ENCODE results near the gene TMEM38A.
"Not testable (repeated sequence)": the region's sequence is repeated elsewhere in the genome, so short reads cannot be mapped to it uniquely, and the experiment has no call there.

TMEM38A gene

GRCh38 chr19:16650821-16651220, 10.1 kb upstream of the TMEM38A start:
- Mint-ChIP-seq H3K27me3 (no peaks in the 10 kb centered on the region), H3K27ac (peak overlapping the region; percentile 14), H3K4me3 (no peak overlapping the region), H3K4me1 (peaks cover 11 to 31% of the 10 kb centered on the region in 2 donors), H3K36me3 (peaks cover 40 to 53% of the 10 kb centered on the region in 2 donors), H3K9me3 (peaks cover 0 to 4% of the 10 kb centered on the region in 2 donors)
- ATAC-seq (replicated peaks) (no peak), DNase-seq (no peak)

DNA sequence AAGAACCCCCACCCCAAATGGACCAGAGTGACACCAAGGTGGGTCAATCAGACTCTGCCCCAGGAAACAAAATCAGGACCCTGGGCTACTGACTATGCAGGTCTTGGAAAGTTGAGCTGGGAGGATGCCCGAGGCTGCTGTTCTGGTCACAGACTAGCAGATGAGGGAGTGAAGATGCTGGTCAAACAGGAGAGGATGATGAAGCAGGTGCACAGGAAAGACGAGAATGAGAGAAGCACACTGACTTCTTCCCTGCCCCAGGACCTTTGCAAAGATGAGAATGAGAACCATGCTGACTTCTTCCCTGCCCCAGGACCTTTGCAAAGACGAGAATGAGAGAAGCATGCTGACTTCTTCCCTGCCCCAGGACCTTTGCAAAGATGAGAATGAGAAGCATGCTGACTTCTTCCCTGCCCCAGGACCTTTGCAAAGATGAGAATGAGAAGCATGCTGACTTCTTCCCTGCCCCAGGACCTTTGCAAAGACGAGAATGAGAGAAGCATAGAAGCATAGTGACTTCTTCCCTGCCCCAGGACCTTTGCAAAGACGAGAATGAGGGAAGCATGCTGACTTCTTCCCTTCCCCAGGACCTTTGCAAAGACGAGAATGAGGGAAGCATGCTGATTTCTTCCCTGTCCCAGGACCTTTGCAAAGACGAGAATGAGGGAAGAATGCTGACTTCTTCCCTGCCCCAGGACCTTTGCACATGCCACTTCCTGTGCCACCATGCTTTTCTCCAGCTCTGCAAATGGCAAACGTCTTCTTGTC, 9.3 kb upstream of the TMEM38A start:
- H3K4me3 Mint-ChIP-seq; H3K9me3 Mint-ChIP-seq; H3K27me3 Mint-ChIP-seq; DNase-seq; ATAC-seq (replicated peaks): not testable (repeated sequence)
- Mint-ChIP-seq H3K27ac (peak overlapping the region; percentile 38), H3K36me3 (peaks cover 47 to 60% of the 10 kb centered on the region in 2 donors), H3K4me1 (peaks cover 13 to 37% of the 10 kb centered on the region in 2 donors)

DNA sequence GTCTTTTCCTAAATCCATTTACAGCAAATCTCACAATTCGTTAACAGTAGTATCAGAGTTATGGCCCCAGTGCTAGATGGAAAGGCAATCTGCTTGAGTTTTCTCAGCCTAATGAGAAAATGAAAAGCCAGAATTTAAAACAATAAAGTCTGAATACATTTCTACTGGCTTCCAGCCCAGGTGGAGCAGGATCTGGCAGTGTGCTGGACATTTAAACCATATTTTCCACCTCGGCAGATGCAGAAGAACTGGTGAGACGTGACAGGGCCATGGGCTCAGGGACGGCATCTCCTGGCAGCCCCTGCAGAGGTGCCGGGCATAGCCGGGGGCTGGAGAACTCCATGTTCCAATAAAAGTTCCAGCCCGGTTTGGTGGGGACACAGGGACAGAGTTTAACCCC, 8.1 kb upstream of the TMEM38A start:
- Mint-ChIP-seq H3K27ac (peak overlapping the region; percentile 42), H3K4me1 (peaks cover 18 to 47% of the 10 kb centered on the region in 2 donors), H3K4me3 (no peak overlapping the region), H3K27me3 (no peaks in the 10 kb centered on the region), H3K36me3 (peaks cover 52 to 67% of the 10 kb centered on the region in 2 donors), H3K9me3 (peaks cover 0 to 4% of the 10 kb centered on the region in 2 donors)
- ATAC-seq (replicated peaks) (no peak), DNase-seq (no peak)

DNA sequence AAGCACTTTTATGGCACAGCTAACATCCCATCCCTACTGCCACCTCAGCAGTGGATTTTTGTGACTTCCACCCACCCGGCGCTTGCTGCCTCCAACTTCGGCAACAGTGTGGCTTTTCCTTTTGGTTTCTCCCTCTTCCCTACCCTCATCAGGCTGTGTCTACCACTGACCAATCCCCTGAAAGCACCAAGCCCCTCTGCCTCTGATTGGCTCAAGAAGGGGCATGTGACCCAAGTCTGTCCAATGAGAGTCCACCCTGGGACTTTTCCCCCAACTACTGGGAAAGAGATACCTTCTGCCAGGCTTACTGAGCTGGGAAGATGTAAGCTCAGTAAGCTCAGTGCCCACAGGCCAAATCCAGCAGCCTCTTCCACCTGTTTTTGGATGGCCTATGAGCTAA, 6.8 kb upstream of the TMEM38A start:
- no peak overlapping the region for H3K27ac Mint-ChIP-seq
- ATAC-seq (replicated peaks), result no peak
- DNase-seq, result no peak
- peaks cover 56 to 73% of the 10 kb centered on the region in 2 donors for H3K36me3 Mint-ChIP-seq
- H3K27me3 Mint-ChIP-seq, result no peaks in the 10 kb centered on the region
- no peak overlapping the region for H3K4me3 Mint-ChIP-seq
- peaks cover 25 to 60% of the 10 kb centered on the region in 2 donors for H3K4me1 Mint-ChIP-seq
- H3K9me3 Mint-ChIP-seq, result peaks cover 0 to 4% of the 10 kb centered on the region in 2 donors

GRCh38 chr19:16654627-16655026, 6.3 kb upstream of the TMEM38A start:
- peaks cover 0 to 4% of the 10 kb centered on the region in 2 donors for H3K9me3 Mint-ChIP-seq
- no peak for DNase-seq
- H3K36me3 Mint-ChIP-seq, result peaks cover 52 to 75% of the 10 kb centered on the region in 2 donors
- ATAC-seq (replicated peaks), result peak in 1 of 2 donors; percentile 15
- H3K4me3 Mint-ChIP-seq, result no peak overlapping the region
- no peaks in the 10 kb centered on the region for H3K27me3 Mint-ChIP-seq
- peaks cover 25 to 61% of the 10 kb centered on the region in 2 donors for H3K4me1 Mint-ChIP-seq
- H3K27ac Mint-ChIP-seq, result no peak overlapping the region

DNA sequence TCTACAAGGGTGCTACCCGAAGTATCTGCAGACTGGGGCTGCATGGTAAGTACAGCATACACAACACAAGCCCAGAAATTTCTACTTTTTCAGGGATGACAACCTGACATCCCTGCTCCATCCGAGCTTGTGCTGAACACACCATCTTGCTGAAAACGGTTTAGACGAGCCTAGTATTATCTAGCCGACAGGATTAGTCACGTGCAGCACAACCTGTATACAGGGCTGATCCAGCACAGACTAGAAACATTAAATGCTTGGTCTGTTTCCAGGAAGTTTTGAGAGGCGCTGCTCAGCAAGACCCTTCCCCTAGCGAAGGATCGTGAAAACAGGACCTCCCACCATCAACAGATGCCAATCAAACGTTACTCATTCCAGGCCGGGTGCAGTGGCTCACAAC, 5.2 kb upstream of the TMEM38A start:
- Mint-ChIP-seq H3K4me1 (peaks cover 23 to 53% of the 10 kb centered on the region in 2 donors), H3K4me3 (no peak overlapping the region), H3K36me3 (peaks cover 45 to 66% of the 10 kb centered on the region in 2 donors), H3K27ac (no peak overlapping the region), H3K9me3 (peaks cover 0 to 4% of the 10 kb centered on the region in 2 donors), H3K27me3 (no peaks in the 10 kb centered on the region)
- DNase-seq (no peak), ATAC-seq (replicated peaks) (no peak)

GRCh38 chr19:16657384-16657783, 3.6 kb upstream of the TMEM38A start:
- peaks cover 0 to 2% of the 10 kb centered on the region in 2 donors for H3K9me3 Mint-ChIP-seq
- H3K27me3 Mint-ChIP-seq, result no peaks in the 10 kb centered on the region
- no peak overlapping the region for H3K27ac Mint-ChIP-seq
- no peak for DNase-seq
- H3K36me3 Mint-ChIP-seq, result peaks cover 33 to 51% of the 10 kb centered on the region in 2 donors
- no peak for ATAC-seq (replicated peaks)
- H3K4me3 Mint-ChIP-seq, result no peak overlapping the region
- H3K4me1 Mint-ChIP-seq, result peaks cover 16 to 44% of the 10 kb centered on the region in 2 donors

DNA sequence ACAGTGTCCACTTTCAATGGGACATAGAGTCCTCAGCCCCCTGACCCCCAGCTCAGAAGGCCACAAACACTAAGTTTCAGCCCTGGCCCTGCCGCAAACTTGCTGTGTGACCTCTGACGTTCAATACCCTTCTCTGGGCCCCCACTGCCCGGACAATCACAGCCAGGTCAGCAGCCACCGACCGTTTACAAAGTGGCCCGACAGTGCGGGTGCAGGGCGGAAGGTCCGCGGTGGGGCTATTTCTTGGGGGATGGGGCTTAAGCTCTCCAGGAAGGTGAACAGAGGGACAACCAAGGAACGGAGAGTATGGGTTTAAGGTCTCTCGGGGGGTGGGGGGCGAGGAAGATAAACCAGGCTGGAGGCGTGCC, 1.5 kb upstream of the TMEM38A start:
- H3K27ac Mint-ChIP-seq, result peak overlapping the region; percentile 97
- peaks cover 27 to 39% of the 10 kb centered on the region in 2 donors for H3K36me3 Mint-ChIP-seq
- DNase-seq (no peak), ATAC-seq (replicated peaks) (no peak)
- H3K9me3 Mint-ChIP-seq, result no peaks in the 10 kb centered on the region
- no peaks in the 10 kb centered on the region for H3K27me3 Mint-ChIP-seq
- peak overlapping the region; percentile 96 to 100 for H3K4me3 Mint-ChIP-seq
- peaks cover 21 to 56% of the 10 kb centered on the region in 2 donors for H3K4me1 Mint-ChIP-seq

GRCh38 chr19:16659832-16660708, 869 bp upstream of the TMEM38A start, which contains the start of gene SMIM7:
TSS of gene SMIM7 (minus strand) at chr19:16660144. CDS start at chr19:16660110, 34 bp downstream.
- DNase-seq, result peak; percentile 99
- peaks cover 21 to 51% of the 10 kb centered on the region in 2 donors for H3K4me1 Mint-ChIP-seq
- no peaks in the 10 kb centered on the region for H3K27me3 Mint-ChIP-seq
- no peaks in the 10 kb centered on the region for H3K9me3 Mint-ChIP-seq
- H3K27ac Mint-ChIP-seq, result peak within 1 kb of the TSS; percentile 97
- peaks cover 26 to 35% of the 10 kb centered on the region in 2 donors for H3K36me3 Mint-ChIP-seq
- H3K4me3 Mint-ChIP-seq, result peak within 1 kb of the TSS; percentile 96 to 100
- ATAC-seq (replicated peaks), result peak; percentile 96

- Mint-ChIP-seq H3K4me3 (peak overlapping the region; percentile 89 to 100), H3K27ac (peak overlapping the region; percentile 94), H3K9me3 (no peaks in the 10 kb centered on the region), H3K27me3 (no peaks in the 10 kb centered on the region), H3K36me3 (peaks cover 22 to 29% of the 10 kb centered on the region in 2 donors), H3K4me1 (peaks cover 19 to 43% of the 10 kb centered on the region in 2 donors)
- peak; percentile 31 for DNase-seq
- ATAC-seq (replicated peaks), result peak; percentile 4 to 16
These were observed 618 bp downstream of the TMEM38A start for GRCh38 chr19:16661480-16662034.

DNA sequence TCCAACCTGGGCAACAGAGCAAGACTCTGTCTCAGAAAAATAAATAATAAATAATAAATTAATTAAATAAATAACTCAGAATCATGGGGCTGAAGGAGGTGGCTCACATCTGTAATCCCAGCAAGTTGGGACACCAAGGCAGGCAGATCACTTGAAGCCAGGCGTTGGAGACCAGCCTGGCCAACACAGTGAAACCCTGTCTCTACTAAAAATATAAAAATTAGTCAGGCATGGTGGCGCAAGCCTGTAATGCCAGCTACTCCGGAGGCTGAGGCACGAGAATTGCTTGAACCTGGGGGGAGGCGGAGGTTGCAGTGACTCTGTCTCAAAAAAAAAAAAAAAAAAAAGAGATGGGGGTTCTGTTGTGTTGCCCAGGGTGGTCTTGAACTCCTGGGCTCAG, 7.2 kb downstream of the TMEM38A start:
- ATAC-seq (replicated peaks), result no peak
- Mint-ChIP-seq H3K36me3 (peaks cover 8 to 12% of the 10 kb centered on the region in 2 donors), H3K4me3 (no peak overlapping the region), H3K9me3 (no peaks in the 10 kb centered on the region), H3K27me3 (no peaks in the 10 kb centered on the region), H3K4me1 (peaks cover 5 to 10% of the 10 kb centered on the region in 2 donors), H3K27ac (no peak overlapping the region)
- no peak for DNase-seq

- H3K27me3 Mint-ChIP-seq, result not testable (repeated sequence)
These were observed 7.8 kb downstream of the TMEM38A start for GRCh38 chr19:16668702-16669101.

GRCh38 chr19:16670291-16670690, 9.4 kb downstream of the TMEM38A start:
- Mint-ChIP-seq H3K27ac (no peak overlapping the region), H3K4me1 (no peaks in the 10 kb centered on the region), H3K9me3 (no peaks in the 10 kb centered on the region), H3K27me3 (no peaks in the 10 kb centered on the region), H3K4me3 (no peak overlapping the region), H3K36me3 (peaks cover 7 to 13% of the 10 kb centered on the region in 2 donors)
- ATAC-seq (replicated peaks) (no peak), DNase-seq (no peak)

More at GRCh38 chr19:16668702-16669101, 7.8 kb downstream of the TMEM38A start:
- DNase-seq; H3K9me3 Mint-ChIP-seq; H3K4me1 Mint-ChIP-seq; H3K4me3 Mint-ChIP-seq; H3K27ac Mint-ChIP-seq; ATAC-seq (replicated peaks): not testable (repeated sequence)
- H3K36me3 Mint-ChIP-seq, result peaks cover 10 to 11% of the 10 kb centered on the region in 2 donors

- DNase-seq, result no peak
- Mint-ChIP-seq H3K4me3 (no peak overlapping the region), H3K27me3 (no peaks in the 10 kb centered on the region), H3K36me3 (peaks cover 5 to 9% of the 10 kb centered on the region in 2 donors), H3K27ac (no peak overlapping the region), H3K4me1 (no peaks in the 10 kb centered on the region), H3K9me3 (no peaks in the 10 kb centered on the region)
- ATAC-seq (replicated peaks), result no peak
These were observed 10.8 kb downstream of the TMEM38A start for GRCh38 chr19:16671652-16672274.

Measured in stimulated activated naive B cell treated with anti-CD40 and anti-IgM and Interleukin-4, amounts not matched to agents 10 μg/mL and 1 μg/mL and 100 μg/mL, for 72 hours (primary cell).